DMS79 (cell line): ENCODE measurements around the gene MMP17.

Experiments
- DNase-seq: peaks from one replicate; lab custom pipeline; 2025; lab: John Stamatoyannopoulos, UW

The MMP17 gene

DNA sequence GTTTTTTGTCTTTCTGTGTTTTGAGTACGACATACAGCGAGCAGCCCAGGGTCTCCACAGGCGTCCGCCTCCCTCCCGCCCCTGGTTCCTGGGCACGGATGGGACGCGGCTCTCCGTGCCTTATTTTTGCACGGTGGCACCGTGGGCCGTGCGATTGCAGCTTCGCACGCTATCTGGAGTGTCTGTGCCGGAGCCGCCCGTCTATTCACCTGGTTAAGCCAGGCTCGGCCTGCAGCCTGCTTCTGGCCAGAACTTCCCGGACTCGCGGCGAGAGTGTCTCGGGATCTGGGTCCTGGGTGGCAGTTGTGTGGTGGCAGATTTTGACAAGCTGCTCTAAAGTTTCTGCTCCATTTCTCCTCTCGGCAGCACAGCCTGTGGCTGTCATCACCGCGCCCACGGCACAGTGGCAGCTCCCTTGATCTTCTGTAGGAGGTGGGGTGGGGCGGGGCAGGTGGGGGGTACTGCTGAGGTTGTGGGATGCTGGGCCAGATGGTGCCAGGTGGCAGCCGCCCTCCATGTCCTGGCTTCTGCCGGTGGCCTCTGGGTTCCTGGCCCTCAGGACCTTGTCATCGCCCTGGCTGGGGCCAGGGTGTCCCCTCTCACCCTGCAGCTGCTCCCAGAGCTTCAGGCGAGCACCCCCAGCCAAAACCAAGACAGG lies 2.9 kb downstream of the MMP17 start:
- DNase-seq: peak; percentile 25

GRCh38 chr12:131831635-131832041 lies 3.4 kb downstream of the MMP17 start:
- peak; percentile 37 for DNase-seq

DNA sequence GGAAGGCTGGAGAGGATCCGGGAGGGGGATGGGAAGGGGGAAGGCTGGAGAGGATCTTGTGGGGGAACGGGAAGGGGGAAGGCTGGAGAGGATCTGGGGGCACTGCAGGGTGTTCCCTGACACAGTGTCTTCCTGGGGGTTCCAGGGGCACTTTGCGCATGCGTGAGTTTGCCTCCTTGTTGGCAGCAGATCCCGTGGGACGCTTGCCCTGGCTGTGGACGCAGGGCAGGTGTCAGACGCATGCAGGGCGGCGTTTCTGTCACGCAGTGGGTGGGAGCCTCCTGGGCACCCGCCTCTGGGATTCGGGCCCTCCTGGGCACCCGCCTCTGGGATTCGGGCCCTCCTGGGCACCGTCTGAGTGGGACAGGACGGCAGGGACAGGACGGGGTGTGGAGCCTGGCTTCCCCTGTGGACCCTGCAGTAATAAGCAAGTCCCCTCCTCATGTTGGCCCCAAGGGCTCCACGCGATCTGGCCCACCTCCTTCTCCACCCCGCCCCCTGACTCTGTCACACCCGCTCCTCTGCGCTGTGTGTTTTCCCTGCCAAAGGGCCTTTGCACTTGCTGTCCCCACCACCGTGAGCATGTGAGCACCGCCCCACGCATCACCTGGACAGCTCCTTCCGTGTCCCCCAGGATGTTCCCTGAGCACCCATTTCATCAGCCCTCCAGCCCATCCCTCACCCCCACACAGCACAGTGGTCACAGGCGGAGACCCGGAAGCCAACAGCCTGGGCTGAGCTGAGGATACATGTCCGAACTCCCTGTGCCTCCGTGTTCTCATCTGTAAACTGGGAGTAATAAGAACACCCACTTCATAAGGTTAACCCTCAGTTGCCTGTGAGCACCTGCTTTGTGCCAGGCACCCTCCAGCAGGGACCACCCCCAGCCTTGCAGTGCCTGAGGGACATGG lies 4.4 kb downstream of the MMP17 start:
- DNase-seq: peak; percentile 46

- no peak for DNase-seq
Observed at GRCh38 chr12:131833288-131833895, 5.2 kb downstream of the MMP17 start.

DNA sequence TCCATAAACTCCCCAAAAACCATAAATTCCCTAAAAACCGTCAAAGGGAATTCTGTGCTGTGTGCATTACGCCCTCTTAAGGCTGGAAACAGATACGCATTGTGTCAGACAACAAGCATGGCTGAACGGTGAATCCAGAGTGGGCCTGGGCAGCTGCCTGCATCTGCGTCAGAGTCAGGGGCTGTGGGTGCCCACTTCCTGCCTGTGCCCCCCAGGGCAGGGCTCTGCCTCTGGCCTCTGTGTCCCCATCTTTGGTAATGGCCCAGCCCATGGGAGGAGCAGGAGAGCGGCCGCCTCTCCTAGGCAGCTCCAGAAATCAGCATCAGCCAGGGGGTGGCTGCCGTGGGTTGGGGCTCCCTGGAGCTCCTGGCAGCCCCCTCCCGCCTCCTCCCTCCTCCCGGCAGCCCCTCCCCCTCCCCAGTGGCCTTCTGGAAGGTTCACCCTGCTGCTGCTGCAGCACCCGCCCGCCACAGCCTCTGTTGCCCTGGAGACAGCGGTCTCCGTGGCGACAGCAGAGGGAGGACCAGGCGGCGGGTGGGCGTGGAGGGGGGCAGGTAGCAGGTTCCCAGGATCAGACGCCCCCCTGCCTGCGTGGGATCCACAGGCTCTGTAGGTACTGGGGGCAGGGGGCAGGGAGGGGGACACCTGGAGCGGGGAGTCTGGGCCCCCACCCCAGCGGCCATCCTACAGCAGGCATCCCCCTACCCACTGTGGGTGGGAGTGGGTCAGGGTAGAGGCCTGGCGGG lies 5.9 kb downstream of the MMP17 start:
- DNase-seq: no peak

GRCh38 chr12:131834798-131835615 lies 6.8 kb downstream of the MMP17 start:
- no peak for DNase-seq

GRCh38 chr12:131835616-131836171 lies 7.5 kb downstream of the MMP17 start:
- DNase-seq: no peak

- DNase-seq: no peak
Observed at GRCh38 chr12:131836193-131836592, 8.0 kb downstream of the MMP17 start.

GRCh38 chr12:131836714-131837397 lies 8.7 kb downstream of the MMP17 start:
- DNase-seq: no peak

DNA sequence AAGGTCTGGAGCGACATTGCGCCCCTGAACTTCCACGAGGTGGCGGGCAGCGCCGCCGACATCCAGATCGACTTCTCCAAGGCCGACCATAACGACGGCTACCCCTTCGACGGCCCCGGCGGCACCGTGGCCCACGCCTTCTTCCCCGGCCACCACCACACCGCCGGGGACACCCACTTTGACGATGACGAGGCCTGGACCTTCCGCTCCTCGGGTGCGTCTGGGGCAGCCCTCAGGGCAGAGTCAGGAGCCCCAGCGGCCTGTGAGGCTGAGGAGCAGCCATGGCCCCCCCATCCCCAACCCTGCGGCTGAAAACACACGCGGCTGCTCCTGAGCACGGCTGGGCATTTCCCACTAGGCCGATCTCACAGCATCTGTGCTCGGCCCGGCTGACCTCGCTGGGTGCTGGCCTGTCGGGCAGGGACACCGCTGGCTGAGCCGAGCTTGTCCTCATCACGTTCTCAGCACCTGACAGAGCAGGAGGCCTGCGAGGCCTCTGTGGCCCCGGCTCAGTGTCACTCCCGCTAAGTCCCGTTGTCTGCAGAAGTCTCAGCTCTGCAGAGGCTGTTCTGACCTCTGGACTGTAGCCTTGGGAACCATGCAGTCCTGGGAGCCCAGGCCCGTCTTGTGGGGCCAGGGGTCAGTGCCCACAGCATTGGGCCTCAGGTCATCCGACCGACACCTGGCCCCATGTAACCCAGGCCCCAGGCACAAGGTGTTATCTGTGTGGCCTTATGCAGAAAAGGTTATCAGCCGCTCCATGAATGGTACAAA lies 12.6 kb downstream of the MMP17 start:
- DNase-seq: no peak

GRCh38 chr12:131841547-131841946 lies 13.4 kb downstream of the MMP17 start:
- DNase-seq: no peak

GRCh38 chr12:131842169-131842568 lies 14.0 kb downstream of the MMP17 start:
- no peak for DNase-seq

GRCh38 chr12:131843527-131843926 lies 15.3 kb downstream of the MMP17 start:
- DNase-seq: no peak

- no peak for DNase-seq
Observed at GRCh38 chr12:131844140-131844539, 15.9 kb downstream of the MMP17 start.

DNA sequence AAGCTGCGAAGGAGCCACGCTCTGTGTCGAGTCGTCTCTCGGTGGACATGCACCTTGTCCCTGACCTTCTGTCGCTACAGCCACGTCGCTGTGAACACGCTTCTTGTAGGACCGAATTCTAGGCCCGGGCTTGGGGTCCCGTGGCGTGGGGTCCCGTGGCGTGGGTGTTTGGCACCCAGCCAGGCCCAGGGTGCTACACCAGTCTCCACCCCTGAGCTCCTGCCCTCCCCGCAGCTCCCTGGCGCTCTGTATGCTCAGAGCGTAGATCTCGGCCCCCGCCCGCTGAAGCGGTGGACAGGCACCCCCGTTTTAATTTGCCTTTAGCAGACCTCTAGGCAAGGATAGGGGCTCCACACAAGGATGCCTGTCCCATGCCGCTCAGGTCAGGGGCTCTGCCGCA lies 16.5 kb downstream of the MMP17 start:
- DNase-seq: no peak

GRCh38 chr12:131845121-131845520 lies 16.9 kb downstream of the MMP17 start:
- DNase-seq: no peak

DNA sequence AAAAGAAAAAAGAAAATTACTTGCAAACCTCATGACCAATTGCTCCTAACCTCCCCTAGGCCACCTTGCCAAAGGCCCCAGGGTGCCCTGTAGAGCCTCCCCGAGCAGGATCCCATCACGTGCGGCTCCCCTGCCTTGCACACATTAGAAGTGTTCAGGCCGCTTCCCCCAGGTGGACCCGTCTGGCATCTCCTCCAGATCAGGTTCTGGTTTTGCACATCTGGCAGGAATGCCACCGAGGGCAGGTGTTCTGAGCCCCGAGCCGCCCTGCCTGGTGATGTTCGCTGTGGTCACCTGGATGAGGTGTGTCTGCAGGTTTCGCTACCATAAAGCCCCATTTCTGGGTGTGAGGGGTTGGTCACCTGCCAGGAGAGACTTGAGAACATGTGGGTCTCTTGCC lies 19.3 kb downstream of the MMP17 start:
- peak; percentile 17 for DNase-seq

DNA sequence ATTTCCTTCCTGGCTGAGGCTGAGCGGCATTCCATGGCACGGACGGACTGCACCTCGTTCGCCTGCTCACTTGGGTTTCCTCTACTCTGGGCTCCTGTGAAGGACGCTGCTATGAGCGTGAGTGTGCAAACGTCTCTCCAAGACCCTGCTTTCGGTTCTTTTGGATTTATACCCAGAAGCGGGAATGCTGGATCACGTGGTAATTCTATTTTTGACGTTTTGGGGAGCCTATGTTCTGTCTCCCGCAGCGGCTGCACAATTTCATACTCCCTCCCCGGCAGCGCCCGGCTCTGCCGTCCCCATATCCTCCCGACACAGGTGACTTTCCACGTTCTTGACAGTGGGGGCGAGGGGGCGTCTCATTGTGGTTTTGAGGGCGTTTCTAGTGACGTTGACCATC lies 20.6 kb downstream of the MMP17 start:
- DNase-seq: no peak

- DNase-seq: no peak
Observed at GRCh38 chr12:131849700-131850553, 21.7 kb downstream of the MMP17 start.
